Kidney epithelial cell (primary cell): Measurements from ENCODE around the gene MAN2A1. TPM values are rescaled to one million over a fixed set of nuclear protein-coding genes. Genes with fewer than 3 reads are reported as not detected.

ENCODE experiments used
- DNase-seq: peaks from one replicate; pipeline ENCODE4 v3.0.0-alpha.2; 2010; ENCODE audit warnings: low read depth
- H3K27me3 ChIP-seq: 2 replicates; pipeline ENCODE4 v1.6.0; 2011; ENCODE audit warnings: low read length; ENCODE audit not compliant: control insufficient read depth, insufficient read depth
- H3K36me3 ChIP-seq: 2 replicates; pipeline ENCODE4 v1.5.1; 2011; ENCODE audit warnings: low read length; ENCODE audit not compliant: control insufficient read depth, insufficient read depth
- H3K4me3 ChIP-seq: 2 replicates; pipeline ENCODE4 v1.5.1; 2011; ENCODE audit warnings: low read depth, mild to moderate bottlenecking, control low read depth, low read length
- CTCF ChIP-seq: IDR thresholded peaks from 2 replicates; pipeline ENCODE4 v1.5.1; 2011; ENCODE audit warnings: mild to moderate bottlenecking, moderate library complexity, low read length, control low read depth, inconsistent platforms; ENCODE audit not compliant: insufficient read depth, poor library complexity, severe bottlenecking
- total RNA-seq: library from RNA; depleted of rRNA; stranded (reverse); fragments of >200 nt; gene quantifications from 2 replicates; pipeline ENCODE4 v1.2.3, GENCODE V29; 2015

MAN2A1 gene
- total RNA-seq, 1 donor from 2014 or later: 53.1 TPM

- no peak for DNase-seq
- Histone ChIP-seq H3K36me3 (no peaks in the 10 kb centered on the region), H3K4me3 (no peak overlapping the region), H3K27me3 (no peaks in the 10 kb centered on the region)
- TF ChIP-seq CTCF: no peak
Observed at GRCh38 chr5:109695005-109695926, 5.5 kb downstream of the MAN2A1 start.

- no peaks in the 10 kb centered on the region for H3K36me3 ChIP-seq
- no peak for DNase-seq
- no peaks in the 10 kb centered on the region for H3K27me3 ChIP-seq
- TF ChIP-seq CTCF: no peak
- H3K4me3 ChIP-seq: no peak overlapping the region
Observed at GRCh38 chr5:109697339-109697738, 7.6 kb downstream of the MAN2A1 start.

GRCh38 chr5:109700516-109701153, 10.9 kb downstream of the MAN2A1 start:
- Histone ChIP-seq H3K36me3 (no peaks in the 10 kb centered on the region), H3K27me3 (no peaks in the 10 kb centered on the region), H3K4me3 (no peak overlapping the region)
- TF ChIP-seq CTCF: no peak
- DNase-seq: no peak

GRCh38 chr5:109701252-109701651, 11.5 kb downstream of the MAN2A1 start:
- DNase-seq: no peak
- Histone ChIP-seq H3K4me3 (no peak overlapping the region), H3K36me3 (no peaks in the 10 kb centered on the region), H3K27me3 (no peaks in the 10 kb centered on the region)
- no peak for TF ChIP-seq CTCF

- H3K27me3 ChIP-seq: no peaks in the 10 kb centered on the region
- no peaks in the 10 kb centered on the region for H3K36me3 ChIP-seq
- DNase-seq: no peak
- no peak for TF ChIP-seq CTCF
- no peak overlapping the region for H3K4me3 ChIP-seq
Observed at GRCh38 chr5:109701792-109702191, 12.1 kb downstream of the MAN2A1 start.
